ENCODE measurements around the gene CDH4.

Gene CDH4

DNA sequence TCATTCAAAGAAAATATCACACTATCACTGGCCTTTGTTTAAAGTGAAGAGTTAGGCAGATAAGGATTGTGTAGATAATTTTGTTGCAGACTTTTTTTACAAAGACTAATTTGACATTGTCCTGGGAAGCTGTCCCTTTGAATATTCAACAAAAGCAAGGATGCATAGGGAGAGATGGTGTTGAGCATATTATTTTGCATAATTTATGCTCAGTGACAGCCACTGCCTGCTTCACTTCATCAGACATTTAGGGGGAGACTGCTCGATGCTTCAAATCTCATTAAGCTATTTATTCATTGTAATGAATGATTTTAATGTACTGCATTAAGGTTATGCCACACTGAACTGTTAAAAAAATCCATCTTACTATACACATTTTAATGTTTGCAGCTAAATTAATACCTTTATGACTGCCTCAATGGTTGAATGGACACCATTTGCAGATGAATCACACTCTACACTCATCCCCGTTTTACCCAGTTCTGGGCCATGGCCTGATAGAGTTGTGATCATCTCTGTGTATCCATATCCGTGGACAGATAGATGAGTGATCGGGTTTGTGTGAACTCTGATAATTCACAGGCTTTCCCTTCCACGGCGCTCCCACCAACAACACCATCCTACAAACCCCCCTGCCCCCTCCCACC lies 128.0 kb downstream of the CDH4 start:
- H3K36me3 Mint-ChIP-seq, result no peaks in the 10 kb centered on the region
- H3K9me3 Mint-ChIP-seq, result peaks cover 4% of the 10 kb centered on the region
- H3K4me3 Mint-ChIP-seq, result no peak overlapping the region
- H3K4me1 Mint-ChIP-seq, result no peaks in the 10 kb centered on the region
- no peak overlapping the region for H3K27ac Mint-ChIP-seq
- no peaks in the 10 kb centered on the region for H3K27me3 Mint-ChIP-seq

DNA sequence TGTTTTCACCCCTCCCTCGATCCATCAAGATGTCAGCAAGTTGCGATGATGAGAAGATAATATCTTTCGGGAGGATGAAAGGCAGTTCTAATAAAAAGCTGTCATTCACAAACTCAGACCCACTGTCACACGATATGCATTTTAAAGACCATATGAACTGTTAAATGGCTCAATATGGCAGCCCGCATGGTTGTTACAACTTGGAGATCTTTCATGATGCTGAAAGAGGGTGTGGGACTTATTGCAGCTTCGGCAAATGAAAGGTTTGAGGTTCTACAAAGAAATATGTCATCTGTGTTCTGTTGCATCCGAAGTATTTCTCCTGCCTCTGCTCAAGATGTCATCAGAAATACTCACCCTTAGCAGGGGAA lies 128.5 kb downstream of the CDH4 start:
- peaks cover 4% of the 10 kb centered on the region for H3K9me3 Mint-ChIP-seq
- no peak overlapping the region for H3K4me3 Mint-ChIP-seq
- no peak overlapping the region for H3K27ac Mint-ChIP-seq
- H3K36me3 Mint-ChIP-seq, result no peaks in the 10 kb centered on the region
- H3K4me1 Mint-ChIP-seq, result no peaks in the 10 kb centered on the region
- no peaks in the 10 kb centered on the region for H3K27me3 Mint-ChIP-seq

DNA sequence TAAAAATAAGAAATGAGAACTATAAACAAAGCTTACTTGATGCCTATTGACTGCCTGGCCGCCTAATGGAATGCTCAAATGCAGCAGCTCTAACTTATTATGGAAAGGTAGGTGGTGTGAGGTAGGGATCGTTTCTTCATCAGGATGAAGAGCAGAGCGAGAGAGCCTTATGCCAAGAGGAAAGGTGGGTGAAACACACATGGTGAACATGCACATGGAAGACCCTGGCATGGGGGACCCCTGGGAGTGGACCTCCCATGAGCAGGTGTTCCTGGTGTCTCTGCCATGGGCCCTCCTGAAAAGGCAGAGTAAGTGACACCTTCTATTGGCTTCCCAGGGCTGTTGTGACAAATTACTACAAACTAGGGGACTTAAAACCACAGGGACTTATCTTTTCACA lies 130.1 kb downstream of the CDH4 start:
- H3K27ac Mint-ChIP-seq, result no peak overlapping the region
- no peaks in the 10 kb centered on the region for H3K36me3 Mint-ChIP-seq
- peaks cover 2% of the 10 kb centered on the region for H3K27me3 Mint-ChIP-seq
- no peak overlapping the region for H3K4me3 Mint-ChIP-seq
- H3K4me1 Mint-ChIP-seq, result no peaks in the 10 kb centered on the region
- peaks cover 4% of the 10 kb centered on the region for H3K9me3 Mint-ChIP-seq

DNA sequence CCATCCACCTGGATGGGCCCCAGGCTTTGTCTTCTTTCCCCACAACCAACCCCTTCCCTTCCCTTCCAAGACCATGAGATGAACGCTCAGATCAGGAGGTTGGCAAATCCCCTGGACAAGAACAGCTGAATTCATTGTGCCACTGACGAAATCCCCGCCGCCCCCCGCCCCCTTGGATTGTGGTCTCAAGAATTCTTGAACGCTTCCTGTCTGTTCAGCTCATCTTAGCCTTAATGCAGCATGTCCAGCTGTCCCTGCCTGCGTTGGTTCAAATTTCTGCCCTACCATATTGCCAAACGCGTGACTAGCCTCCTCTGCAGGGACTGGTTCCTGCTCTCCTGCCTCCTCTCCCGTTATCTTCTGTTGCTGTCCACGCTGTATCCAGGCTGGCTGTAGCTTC lies 133.2 kb downstream of the CDH4 start:
- Mint-ChIP-seq H3K9me3 (peaks cover 4% of the 10 kb centered on the region), H3K4me1 (no peaks in the 10 kb centered on the region), H3K27ac (no peak overlapping the region), H3K27me3 (peaks cover 8% of the 10 kb centered on the region), H3K36me3 (no peaks in the 10 kb centered on the region), H3K4me3 (no peak overlapping the region)

DNA sequence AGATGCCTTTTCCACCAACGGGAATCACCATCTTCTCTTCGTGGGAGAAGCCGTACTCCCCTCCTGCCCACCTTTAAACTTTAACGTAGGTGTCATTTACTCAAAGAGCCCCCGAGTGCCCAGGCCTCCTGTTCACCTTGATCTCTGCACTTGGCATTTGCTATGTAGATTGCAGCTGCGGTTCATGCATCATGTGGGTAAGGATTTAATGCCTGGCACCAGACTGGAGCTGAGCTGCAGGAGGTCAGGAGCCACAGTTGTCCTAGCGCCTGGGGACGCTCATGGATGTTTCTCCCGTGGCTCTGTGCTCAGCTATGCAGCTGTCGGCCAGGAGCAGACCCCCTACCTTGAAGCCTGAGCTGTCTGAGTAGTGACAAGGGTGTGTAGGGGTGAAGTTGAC lies 133.7 kb downstream of the CDH4 start:
- Mint-ChIP-seq H3K9me3 (peaks cover 4% of the 10 kb centered on the region), H3K4me3 (no peak overlapping the region), H3K4me1 (no peaks in the 10 kb centered on the region), H3K36me3 (no peaks in the 10 kb centered on the region), H3K27ac (no peak overlapping the region), H3K27me3 (peaks cover 8% of the 10 kb centered on the region)

DNA sequence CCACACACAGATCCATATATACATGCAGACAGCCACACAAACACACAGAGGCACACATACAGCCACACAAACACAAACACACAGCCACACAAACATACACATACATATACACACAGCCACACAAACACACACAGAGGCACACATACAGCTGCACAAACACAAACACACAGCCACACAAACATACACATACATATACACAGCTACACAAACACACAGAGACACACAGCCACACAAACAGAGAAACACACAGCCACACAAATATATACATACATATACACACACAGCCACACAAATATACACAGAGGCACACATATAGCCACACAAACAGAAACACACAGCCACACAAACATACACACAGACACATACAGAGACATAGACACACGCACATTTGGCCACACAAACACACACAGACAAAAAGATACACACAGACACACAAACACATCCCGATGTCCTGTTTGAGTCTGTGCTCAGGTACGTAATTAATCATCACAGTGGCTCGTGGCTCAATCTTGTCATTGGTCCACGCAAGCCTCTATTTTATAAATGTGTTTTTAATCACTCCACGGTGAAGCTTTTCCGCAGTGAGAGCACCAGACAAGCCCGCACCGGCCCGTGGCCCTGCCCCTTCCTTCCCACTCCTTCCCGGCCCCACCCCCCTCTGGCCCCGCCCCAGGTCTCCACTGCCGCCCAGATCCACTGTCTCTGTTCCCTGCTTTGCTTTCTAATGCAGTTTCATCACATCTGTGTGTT lies 135.3 kb downstream of the CDH4 start:
- Mint-ChIP-seq H3K27me3 (peaks cover 8% of the 10 kb centered on the region), H3K4me3 (no peak overlapping the region), H3K36me3 (no peaks in the 10 kb centered on the region), H3K27ac (no peak overlapping the region), H3K4me1 (no peaks in the 10 kb centered on the region), H3K9me3 (peaks cover 4% of the 10 kb centered on the region)

DNA sequence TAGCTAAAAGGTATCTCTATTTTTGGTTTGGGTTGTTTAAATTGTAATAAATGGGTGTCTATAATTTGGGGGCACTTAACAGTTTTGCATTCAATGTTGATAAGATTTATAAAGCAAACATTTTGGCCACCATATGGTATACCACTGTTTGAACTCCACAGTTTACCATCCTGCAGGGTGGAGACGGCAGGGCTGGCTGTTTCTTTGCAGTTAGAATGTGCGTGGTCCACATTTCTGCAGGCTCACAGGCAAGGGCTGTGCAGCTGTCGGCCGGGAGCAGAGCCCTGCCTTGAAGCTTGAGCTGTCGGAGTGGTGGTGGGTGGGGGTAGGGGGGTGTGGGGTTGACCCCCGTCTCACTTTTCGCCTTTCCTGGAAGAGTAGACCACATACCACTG lies 135.9 kb downstream of the CDH4 start:
- Mint-ChIP-seq H3K4me1 (no peaks in the 10 kb centered on the region), H3K27ac (no peak overlapping the region), H3K36me3 (no peaks in the 10 kb centered on the region), H3K4me3 (no peak overlapping the region), H3K9me3 (peaks cover 4% of the 10 kb centered on the region), H3K27me3 (peaks cover 8% of the 10 kb centered on the region)

DNA sequence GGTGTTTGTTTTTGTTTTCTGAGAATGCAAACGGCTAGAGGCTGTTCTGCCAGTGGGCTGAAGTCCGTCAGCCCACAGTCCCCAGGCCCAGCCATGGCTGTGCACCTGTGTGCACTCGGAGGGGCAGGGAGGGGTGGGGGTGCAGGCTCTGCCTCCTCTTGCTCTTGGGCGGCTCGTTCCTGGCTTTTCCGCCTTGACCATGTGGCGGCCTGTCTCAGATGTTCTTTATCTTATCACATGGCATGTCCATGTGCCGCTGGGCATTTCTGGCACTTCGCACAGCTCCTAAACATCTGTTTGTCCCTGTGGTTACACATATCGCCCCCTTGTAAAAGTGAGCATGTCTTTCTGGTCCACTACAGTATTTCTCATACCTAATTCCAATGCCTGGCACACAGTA lies 137.0 kb downstream of the CDH4 start:
- no peak overlapping the region for H3K4me3 Mint-ChIP-seq
- H3K27ac Mint-ChIP-seq, result no peak overlapping the region
- H3K36me3 Mint-ChIP-seq, result no peaks in the 10 kb centered on the region
- H3K4me1 Mint-ChIP-seq, result no peaks in the 10 kb centered on the region
- peaks cover 8% of the 10 kb centered on the region for H3K27me3 Mint-ChIP-seq
- peaks cover 4% of the 10 kb centered on the region for H3K9me3 Mint-ChIP-seq

DNA sequence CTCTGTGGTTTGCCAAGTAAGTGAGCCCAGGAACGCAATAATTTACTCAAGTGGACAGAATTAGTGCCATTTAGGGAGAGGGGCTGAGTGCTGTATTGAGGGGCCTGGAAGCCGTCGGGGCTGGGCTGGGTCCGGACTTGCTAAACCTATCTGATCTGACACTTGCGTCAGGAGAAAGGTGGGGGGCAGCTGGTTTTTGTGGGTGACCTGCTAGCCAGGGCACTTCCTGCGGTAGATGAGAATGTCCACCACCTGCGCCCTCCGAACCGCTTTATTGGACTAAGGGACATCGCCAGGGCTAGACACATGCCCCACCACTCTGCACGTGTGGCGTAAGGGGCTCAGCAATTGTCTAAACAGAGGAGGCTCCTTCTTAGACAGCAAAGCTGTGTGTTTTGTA lies 139.1 kb downstream of the CDH4 start:
- Mint-ChIP-seq H3K27me3 (peaks cover 8% of the 10 kb centered on the region), H3K4me3 (no peak overlapping the region), H3K4me1 (no peaks in the 10 kb centered on the region), H3K27ac (no peak overlapping the region), H3K9me3 (no peaks in the 10 kb centered on the region), H3K36me3 (no peaks in the 10 kb centered on the region)

DNA sequence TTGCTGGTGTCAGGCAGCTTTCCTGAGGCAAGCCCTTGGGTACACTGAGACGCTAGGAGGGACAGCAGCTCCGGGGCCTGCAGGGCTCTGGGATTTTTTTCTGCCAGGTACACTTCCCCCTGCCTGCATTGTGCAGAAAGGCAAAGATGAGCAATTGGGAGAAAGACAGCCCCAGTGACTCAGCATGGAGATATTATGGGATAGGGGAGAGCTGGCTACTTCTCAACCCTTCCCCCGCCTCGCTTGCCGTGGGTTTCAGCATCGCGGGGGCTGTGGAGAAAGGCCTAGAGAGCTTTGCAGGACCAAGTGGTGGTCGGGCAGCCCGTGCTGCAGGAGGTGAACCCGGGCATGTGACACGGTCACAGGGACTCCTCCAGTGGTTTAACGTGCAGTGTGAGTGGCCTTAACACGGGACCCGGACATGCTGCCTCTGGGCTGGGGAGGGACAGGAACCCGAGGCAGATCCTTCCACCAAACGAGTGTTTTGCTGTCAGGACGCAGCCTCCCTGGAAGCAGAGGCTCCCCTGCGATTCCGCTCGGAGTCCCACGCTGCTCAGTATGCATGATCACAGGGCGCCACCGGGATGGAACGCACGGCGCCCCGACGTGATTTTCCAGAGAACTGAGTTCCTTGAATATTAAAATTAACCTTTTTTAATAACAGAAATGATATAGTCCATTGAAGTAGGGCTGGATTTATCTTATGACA lies 139.9 kb downstream of the CDH4 start:
- Mint-ChIP-seq H3K4me3 (no peak overlapping the region), H3K36me3 (no peaks in the 10 kb centered on the region)

DNA sequence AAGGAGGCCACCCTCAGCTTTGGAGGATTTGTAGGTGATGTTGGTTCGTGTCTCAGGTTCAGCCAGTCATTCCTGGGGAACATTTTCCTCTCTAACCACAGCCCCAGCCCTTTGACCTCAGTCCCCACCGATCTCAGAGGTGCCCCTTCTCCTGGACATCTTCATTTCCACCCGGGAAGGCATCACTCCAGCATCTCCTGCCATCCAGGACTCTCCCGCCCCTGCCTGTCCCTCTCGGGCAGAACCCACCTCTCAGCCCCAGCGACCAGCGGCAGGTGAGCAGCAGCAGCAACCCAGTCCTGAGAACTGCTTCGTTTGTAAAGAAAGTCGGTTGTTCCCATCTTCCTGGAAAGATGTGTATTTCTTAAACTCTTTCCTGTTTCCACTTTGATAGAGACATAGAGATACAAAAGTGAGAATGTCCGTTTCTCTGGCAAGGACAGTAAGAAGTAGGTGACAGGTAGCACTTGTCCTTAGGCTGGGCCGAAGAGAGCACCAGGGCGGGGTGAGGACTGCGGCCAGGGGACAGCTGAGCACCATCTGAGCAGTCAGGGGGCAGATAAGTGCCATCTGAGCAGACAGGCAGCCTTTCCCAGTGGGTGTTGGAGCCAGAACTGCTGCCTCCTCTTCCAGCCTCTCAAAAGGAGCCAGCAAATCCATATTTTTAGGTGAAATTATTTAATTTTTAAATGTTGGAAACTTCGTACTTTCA lies 142.2 kb downstream of the CDH4 start:
- Mint-ChIP-seq H3K27ac (no peak overlapping the region), H3K4me1 (no peaks in the 10 kb centered on the region), H3K9me3 (no peaks in the 10 kb centered on the region), H3K27me3 (no peaks in the 10 kb centered on the region), H3K36me3 (no peaks in the 10 kb centered on the region), H3K4me3 (no peak overlapping the region)

More for the DNA sequence above, 139.9 kb downstream of the CDH4 start:
- H3K27me3 Mint-ChIP-seq, result peaks cover 8% of the 10 kb centered on the region
- no peak overlapping the region for H3K27ac Mint-ChIP-seq
- H3K4me1 Mint-ChIP-seq, result no peaks in the 10 kb centered on the region
- H3K9me3 Mint-ChIP-seq, result no peaks in the 10 kb centered on the region

DNA sequence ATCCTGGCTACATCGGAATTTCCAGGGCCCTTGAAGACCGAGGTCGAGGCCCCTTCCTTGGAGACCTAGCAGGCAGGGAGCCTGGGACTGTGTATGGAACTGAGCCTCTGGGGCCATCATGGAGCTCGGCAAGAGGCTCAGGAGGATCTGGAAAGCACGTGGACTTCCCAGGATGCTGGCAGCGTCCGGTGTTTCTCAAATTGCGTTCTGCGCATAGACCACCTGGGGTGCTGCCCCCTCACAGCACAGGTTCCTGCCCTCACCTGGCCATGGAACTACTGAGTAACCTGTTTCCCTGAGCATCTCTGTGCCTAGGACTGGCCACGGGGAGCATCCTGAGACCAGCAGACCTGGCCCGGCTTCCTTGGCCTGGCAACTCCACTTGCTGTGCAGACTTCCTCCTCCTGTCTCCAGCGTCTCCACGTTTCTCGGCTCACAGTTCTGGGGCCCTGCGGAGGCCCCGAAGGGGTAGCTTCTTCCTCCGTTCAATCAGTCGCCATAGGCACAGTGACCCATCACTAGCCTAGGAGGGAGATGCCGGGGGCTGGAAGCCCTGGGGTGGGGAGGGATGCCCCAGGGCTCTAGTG lies 144.3 kb downstream of the CDH4 start:
- no peaks in the 10 kb centered on the region for H3K27me3 Mint-ChIP-seq
- no peaks in the 10 kb centered on the region for H3K4me1 Mint-ChIP-seq
- no peak overlapping the region for H3K27ac Mint-ChIP-seq
- no peaks in the 10 kb centered on the region for H3K36me3 Mint-ChIP-seq
- H3K9me3 Mint-ChIP-seq, result no peaks in the 10 kb centered on the region
- H3K4me3 Mint-ChIP-seq, result no peak overlapping the region

DNA sequence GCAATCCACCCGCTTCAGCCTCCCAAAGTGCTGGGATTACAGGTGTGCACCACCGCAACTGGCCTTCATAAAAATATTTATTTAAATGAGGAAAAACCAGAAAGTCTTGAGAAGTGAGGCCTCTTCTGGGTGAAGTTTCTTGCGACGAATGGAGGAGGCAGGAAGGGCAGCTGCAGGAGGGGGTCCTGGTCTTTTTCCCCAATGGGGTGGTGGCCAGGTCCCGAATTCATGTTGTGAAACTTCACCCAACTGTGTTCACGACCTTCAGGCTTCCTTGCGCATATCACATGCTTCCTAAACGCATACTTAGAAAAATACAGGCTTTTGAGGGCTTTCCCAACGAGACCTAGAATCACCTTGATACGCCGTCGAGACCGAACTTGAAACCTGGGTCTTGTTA lies 145.1 kb downstream of the CDH4 start:
- H3K27me3 Mint-ChIP-seq, result no peaks in the 10 kb centered on the region
- no peaks in the 10 kb centered on the region for H3K36me3 Mint-ChIP-seq
- H3K27ac Mint-ChIP-seq, result no peak overlapping the region
- no peaks in the 10 kb centered on the region for H3K4me1 Mint-ChIP-seq
- H3K9me3 Mint-ChIP-seq, result no peaks in the 10 kb centered on the region
- H3K4me3 Mint-ChIP-seq, result no peak overlapping the region

DNA sequence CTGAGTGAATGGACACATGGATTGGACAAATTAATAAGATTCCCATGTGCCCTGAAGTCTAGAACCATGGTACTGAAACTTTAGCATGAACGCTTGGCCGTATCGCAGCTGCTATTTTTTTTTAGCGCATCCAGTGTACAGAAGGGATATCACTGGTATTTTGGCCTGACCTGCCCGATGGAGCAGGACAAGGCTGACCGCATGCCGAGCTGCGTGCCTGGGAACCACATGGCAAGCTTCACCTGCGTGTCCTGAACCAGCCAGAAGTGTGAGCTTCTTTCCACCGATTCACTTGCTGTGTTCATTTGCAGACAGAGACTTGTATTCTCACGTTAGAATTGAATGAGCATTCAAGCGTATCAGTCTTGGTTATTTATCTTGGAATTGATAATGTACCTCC lies 145.7 kb downstream of the CDH4 start:
- Mint-ChIP-seq H3K27ac (no peak overlapping the region), H3K27me3 (no peaks in the 10 kb centered on the region), H3K4me1 (no peaks in the 10 kb centered on the region), H3K4me3 (no peak overlapping the region), H3K9me3 (no peaks in the 10 kb centered on the region), H3K36me3 (no peaks in the 10 kb centered on the region)

DNA sequence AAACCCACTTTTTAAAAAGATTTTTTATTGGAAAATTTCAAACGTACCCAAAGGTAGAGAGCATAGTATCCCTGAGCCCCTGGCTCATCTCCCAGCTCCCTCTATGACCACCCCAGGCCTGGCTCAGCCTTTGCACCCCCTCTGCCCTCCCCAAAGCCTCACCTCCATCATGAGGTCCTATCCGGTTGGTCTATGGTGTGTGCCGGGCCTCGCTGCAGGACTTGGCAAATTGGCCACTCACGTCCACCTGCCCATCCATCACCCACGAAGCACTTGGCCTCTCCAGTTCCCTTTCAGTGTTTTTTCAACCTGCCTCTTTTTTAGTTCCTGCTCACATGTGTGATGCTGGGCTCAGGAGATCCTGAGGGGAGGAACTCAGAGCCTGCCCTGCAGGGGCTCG lies 147.4 kb downstream of the CDH4 start:
- Mint-ChIP-seq H3K36me3 (no peaks in the 10 kb centered on the region), H3K4me3 (no peak overlapping the region), H3K9me3 (no peaks in the 10 kb centered on the region), H3K4me1 (no peaks in the 10 kb centered on the region), H3K27me3 (no peaks in the 10 kb centered on the region), H3K27ac (no peak overlapping the region)
